Left lobe of liver (tissue), 2 donors: ENCODE measurements around the gene MRPS10. TPM values are rescaled to one million over a fixed set of nuclear protein-coding genes. Genes with fewer than 3 reads are reported as not detected.

Experiments used
- ATAC-seq: fragments of 200-7000 bp; cut with Tn5 transposase; one replicate; pipeline ENCODE4 v1.9.1; 2020; ENCODE audit warnings: mild to moderate bottlenecking, moderate library complexity
- DNase-seq: peaks from one replicate; pipeline ENCODE4 v3.0.0-alpha.2; 2020; ENCODE audit warnings: low spot score
- total RNA-seq: library from RNA; stranded (reverse); gene quantifications from one replicate; pipeline ENCODE4 v1.2.1, GENCODE V29; 2021
- donor health status: DM: no; HTN: no; CAD: no; lungs with moderate emphysema.
- donor health status: DM: no; HTN: yes; CAD: no.

Gene MRPS10
- 18.1 TPM for total RNA-seq

DNA sequence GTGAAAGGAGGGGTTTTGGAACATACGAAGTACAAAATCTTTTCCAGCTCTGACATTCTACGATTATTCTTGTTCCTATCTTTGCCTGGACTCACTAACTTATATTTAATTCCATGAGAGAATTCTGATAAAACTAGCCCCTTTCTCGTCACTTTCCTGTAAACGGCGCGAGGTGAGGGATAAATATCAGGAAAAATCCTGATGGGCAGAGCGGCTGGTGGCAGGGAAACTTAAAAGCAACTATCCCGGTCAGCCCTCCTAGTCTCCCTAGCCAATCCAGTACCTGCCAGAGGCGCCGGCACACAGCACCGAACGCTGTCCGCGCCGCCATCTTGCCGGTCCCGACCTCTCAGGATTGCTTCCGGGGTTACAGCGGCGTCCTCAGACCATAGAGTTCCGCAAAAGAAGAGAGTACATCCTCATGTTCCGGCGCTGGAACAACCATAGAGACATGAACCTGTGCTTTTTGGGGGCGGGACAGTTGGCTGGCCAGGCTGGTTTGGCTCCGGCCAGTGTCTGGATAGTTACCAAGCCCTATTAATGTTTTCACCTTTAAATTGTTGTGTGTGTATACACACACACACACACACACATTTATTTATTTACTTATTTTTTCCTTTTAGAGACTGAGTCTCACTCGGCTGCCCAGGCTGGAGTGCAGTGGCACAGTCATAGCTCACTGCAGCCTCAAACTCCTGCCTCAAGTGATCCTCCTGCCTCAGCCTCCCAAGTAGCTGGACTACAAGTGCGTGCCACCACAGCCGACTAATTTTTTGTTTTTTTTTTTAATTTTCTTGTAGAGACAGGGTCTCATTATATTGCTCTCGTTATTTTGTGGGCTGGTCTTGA is at the start of gene MRPS10:
TSS of gene MRPS10 (minus strand) at position 343 of the 849 bp plus-strand sequence. CDS start at position 331, 12 bp downstream.
- DNase-seq (peak; percentile 92), ATAC-seq (peak; percentile 99)

- DNase-seq (no peak), ATAC-seq (no peak)
These were observed 48.9 kb upstream of the MRPS10 start for GRCh38 chr6:42266538-42266937.

DNA sequence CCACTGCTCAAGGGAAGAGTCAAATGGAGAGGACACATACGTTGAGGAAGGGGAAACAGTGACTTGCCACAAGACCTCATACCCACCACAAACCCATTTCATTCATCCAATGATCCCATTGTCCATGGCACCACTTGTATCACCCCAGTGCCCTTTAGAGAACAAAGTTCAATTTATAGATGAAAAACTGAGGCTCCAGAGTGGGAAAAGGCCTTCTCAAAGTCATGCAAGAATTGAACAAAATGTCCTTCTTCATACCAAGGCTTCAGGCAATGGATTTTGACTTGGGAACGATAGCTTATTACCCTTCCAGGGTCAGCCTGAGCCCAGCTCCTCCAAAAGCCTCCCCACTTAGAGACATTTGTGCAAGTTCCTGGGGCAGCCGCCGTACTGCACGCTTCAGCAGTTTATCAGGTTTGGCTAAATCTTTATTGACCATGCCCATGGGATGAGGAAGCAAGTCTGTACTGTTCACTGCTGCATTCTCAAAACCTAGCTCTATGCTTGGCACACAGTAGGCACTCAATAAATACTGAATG is 47.3 kb upstream of the MRPS10 start:
- no peak for ATAC-seq
- DNase-seq = no peak

- DNase-seq = no peak
These were observed 46.6 kb upstream of the MRPS10 start for GRCh38 chr6:42264162-42264851.

GRCh38 chr6:42263165-42263728 is 45.6 kb upstream of the MRPS10 start:
- ATAC-seq (no peak), DNase-seq (no peak)

More at GRCh38 chr6:42264162-42264851, 46.6 kb upstream of the MRPS10 start:
- no peak for ATAC-seq

GRCh38 chr6:42260972-42261371 is 43.3 kb upstream of the MRPS10 start:
- DNase-seq (no peak), ATAC-seq (peak; percentile 58)

GRCh38 chr6:42260396-42260888 is 42.8 kb upstream of the MRPS10 start:
- peak; percentile 11 for ATAC-seq
- no peak for DNase-seq

- no peak for DNase-seq
These were observed 42.3 kb upstream of the MRPS10 start for GRCh38 chr6:42259841-42260395.

DNA sequence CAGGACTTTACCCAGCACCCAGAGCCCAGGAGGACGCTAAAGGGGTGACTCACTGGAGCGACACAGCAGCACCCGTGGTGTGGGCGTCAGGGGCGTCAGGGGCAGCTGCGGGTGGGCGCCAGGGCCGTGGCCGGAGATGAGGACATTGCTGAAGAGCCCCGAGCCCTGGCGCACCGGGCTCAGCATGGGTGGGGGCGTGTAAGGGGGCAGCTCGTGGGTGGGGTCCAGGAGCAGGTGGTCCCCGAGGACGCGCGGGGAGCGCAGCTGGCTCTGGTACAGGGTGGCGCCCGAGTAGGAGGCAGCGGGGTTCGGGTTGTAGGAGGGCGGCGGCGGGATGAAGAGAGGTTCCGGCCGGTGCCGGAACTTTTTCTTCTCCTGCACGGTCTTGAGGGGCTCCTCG is 41.6 kb upstream of the MRPS10 start:
- ATAC-seq (no peak), DNase-seq (no peak)

More at GRCh38 chr6:42259841-42260395, 42.3 kb upstream of the MRPS10 start:
- ATAC-seq = no peak

DNA sequence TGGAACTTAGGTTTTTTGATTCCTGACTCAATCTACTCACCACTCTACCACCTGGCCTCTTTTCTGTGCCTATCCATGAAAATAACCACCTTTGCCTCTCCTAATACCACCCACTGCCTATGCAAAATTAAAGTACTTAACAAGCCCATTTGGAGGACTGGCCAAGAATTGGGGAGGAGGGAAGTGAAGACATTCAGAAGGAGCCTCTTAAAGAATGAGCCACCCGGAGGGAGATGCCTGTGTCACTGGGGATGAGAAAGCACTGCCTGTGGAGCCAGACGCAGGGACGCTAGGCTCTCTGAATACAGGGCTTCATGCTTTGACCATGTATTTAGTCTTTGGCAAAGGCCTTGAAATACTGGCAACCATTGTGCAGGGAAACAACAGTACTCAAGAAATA is 40.0 kb upstream of the MRPS10 start:
- DNase-seq = no peak
- no peak for ATAC-seq

DNA sequence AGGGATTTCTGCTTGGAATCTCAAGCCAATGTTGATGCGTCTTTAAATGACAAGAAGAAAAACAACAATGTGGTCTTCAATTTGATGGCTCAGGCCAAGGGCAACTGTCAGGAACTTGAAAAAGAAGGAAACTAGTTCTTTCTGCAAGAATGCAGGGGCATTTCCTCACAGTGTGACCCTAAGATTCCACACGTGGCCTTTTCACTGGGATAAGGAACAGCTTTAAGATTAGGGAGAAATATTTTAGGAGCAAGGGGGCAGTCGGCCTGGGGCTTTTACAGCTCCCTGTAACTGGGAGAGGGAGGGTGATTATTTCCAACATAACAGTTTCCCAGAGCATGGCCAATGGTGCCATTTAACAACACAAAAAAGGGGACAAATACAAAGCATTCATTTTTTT is 39.4 kb upstream of the MRPS10 start:
- ATAC-seq = no peak

DNA sequence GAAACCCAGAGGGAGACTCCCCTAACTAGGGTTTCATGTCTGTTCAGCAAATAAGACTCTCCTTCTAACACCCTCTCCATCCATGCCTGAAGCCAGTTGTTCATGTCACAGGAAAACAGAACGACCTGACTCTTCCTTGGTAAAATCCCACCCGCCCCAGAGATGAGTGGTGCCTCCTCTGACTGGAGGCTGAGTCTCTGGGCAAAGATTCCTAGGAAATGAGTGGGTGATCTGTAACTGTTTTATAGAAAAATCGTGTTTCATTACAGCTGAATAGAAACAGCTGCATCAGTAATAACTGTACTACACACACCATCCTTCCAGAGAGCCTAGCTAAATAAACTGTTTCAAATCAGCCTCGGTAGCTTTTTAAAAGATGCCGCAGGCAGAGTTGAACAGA is 37.4 kb upstream of the MRPS10 start:
- no peak for DNase-seq
- ATAC-seq = no peak

More for the DNA sequence above, 39.4 kb upstream of the MRPS10 start:
- no peak for DNase-seq

- DNase-seq = peak; percentile 81
- peak; percentile 78 for ATAC-seq
These were observed 36.8 kb upstream of the MRPS10 start for GRCh38 chr6:42254505-42254904.

DNA sequence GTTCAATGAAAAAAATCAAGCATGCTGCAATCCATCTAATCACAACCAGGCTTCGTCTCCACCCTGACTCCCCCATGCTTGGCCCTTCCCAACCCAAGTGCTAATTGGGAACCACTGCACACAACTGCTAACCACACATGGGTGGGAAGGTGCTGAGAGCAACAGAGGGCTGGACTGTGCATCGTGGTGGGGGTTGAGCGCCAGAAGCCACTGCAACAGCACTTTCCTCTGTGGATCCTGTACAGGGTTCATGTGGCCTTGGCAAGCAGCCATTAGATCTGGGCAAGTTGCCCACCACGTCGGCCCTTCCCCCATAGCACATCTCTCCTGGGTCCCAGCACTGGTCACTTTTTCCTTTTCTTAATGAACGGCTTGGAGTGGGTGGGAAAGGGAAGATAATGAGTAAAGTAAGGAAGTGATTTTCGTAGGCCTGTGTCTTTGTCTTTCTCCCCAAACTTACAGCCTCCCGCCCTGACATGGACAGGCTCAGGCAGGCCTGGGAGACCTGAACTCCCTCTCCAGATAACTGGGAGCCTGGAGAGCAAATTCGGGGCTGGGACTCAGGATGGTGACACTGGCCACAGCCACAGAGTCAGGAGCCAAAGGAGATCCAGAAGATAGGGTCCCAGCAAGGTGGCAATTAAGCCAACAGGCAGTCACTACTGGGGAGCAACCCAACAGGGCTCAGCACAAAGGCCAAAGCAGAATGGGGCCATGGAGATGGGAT is 34.4 kb upstream of the MRPS10 start:
- peak; percentile 88 for DNase-seq
- ATAC-seq = peak; percentile 77

DNA sequence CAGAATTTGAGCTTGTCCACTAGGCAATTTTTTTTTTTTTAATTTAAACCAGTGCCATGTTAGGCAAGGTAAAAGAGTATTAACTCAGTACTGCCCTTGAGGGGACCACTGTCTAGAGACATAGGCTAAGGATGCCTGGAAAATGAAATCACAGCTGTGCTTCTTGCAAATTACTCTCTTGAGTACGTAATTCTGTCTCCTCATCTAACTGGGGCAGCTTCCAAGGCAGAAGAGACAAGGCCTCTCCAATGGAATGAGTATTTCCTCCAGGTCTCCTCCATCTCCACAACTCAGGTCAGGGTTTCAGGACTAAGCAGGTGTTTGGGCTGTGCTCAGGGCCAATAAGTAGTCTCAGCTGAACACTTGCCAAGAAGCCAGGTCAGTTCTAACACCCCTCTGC is 33.8 kb upstream of the MRPS10 start:
- DNase-seq (no peak), ATAC-seq (peak; percentile 4)

DNA sequence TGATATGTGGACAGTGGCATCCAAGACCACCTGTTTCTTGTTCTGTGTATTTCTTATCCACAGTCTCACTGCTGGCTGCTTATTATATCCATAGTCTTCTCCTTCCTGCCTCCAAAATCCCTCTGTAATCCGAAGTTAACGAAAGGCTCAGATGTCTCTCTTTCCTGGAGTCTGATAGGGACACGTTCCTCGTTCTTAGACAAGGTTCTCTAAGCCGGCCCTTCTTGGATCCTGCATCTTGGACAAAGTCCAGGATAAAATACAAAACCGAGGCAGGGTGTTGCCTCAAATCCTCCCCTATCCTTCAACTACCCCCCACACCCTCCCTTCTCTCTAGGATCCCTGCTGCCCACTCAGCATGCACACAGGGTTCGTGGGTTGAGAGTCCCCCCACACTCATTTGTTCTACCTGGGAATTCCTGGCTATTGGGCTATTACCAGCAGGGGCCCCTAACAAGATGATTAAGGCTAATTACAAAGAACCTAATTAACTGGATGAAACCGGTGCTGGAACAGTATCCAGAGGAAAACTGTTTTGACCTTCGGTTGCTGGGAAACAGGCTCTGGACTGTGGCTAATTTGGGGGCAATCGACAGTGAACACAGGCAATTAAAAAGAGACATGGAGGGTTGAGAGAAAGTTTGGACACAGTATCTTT is 32.7 kb upstream of the MRPS10 start:
- DNase-seq (peak; percentile 19), ATAC-seq (no peak)

DNA sequence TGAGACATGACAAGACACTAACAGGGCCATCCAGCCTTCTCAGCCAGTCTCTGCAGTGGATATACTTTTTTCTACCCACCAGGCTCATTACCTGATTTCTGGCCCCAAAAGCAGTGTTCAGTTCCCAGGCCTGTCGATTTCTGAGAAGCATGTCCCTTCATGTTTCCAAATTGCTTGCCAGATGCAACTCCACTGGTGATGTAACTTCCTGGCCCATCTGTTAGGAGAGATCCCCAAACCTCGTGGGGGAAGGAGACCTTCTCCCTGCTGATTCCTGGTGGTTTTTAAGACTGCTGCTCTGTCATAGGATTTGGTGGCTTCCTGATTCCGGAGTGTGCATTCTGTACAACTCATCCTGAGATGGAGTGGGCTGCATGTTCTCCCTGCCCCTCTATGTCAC is 31.6 kb upstream of the MRPS10 start:
- peak; percentile 29 for ATAC-seq
- DNase-seq = peak; percentile 44

DNA sequence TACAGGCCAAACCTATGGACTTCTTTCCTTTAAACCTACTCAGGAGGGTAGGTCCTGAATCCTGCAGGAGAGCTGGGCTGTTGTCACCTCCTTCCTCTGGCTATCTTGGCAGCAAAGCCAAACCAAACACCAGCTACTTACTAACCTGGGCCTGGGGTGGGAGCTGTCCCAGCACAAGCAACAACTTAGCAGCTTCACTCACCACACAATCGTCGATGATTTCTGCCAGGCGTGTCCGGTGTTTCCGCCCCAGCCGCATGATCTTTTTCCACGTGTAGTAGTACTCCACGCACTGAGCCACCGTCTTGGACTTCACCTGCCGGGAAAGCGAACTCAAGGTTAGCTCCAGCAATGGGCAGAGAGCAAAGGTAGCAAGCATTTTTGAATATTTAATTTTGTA is 25.4 kb upstream of the MRPS10 start:
- ATAC-seq = no peak
- peak; percentile 33 for DNase-seq

DNA sequence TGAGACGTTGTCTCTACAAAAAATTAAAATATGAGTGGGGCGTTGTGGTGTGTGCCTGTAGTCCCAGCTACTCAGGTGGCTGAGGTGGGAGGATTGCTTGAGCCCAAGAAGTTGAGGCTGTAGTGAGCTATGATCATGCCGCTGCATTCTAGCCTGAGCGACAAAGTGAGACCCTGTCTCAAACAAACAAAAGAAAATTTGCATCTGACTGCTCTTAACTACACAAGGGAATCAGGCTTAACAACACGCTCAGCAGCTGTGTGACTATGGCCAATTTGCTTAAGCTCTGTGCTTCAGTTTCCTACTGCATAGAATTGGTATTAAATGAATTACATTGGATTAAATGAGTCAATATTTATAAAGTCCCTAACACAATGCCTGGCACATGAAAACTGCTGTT is 24.3 kb upstream of the MRPS10 start:
- DNase-seq (no peak), ATAC-seq (no peak)
